GM18870 (cell line): Measurements from ENCODE around the gene SLBP.

Experiments used
- ATAC-seq: cut with Tn5 transposase; IDR thresholded peaks from one replicate; pipeline ENCODE4 v1.9.1; 2021; ENCODE audit warnings: moderate library complexity; ENCODE audit not compliant: unreplicated experiment

The SLBP gene

DNA sequence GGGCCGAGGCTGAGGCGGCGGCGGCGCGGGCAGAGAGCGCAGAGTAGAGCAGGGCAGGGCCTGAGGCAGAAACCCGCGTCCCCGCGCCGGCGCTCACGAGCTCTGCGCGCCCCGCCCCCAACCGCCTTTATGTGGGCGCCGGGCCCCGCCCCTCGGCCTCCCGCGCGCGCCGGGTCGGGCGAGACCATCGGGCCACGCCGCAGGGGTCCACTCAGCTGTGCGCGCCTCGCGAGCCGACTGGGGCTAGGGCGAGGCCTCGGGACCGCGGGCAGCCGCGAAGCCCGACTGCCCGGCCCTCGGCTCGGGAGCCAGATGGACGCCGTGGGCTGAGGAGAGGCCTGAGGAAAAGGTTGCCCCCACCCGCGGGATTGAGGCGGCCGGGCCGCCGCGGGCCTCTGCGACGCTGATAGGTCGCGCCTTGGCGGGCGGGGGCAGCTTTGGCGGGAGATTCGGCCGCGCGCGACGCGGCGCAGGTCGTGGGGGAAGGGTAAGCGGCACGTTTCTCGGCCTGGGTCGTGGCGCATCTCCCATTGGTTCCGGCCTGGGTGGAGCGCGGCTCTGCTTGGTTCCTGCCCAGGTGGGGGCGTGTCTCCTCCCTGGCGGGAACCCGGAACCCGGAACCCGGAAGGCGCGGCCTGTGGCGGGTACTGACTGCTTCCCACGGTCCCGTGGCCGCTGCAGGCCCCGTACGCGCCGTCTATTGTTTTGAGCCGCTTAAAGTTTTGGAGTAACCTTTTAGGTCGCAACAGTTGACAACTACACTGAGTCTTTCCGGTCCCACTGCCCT is at the start of gene SLBP:
TSS of gene SLBP (minus strand) at position 104 of the 787 bp plus-strand sequence. CDS start 131 bp downstream, outside the sequence.
- peak; percentile 54 for ATAC-seq

GRCh38 chr4:1761130-1761689 is 49.1 kb upstream of the SLBP start:
- ATAC-seq = no peak

DNA sequence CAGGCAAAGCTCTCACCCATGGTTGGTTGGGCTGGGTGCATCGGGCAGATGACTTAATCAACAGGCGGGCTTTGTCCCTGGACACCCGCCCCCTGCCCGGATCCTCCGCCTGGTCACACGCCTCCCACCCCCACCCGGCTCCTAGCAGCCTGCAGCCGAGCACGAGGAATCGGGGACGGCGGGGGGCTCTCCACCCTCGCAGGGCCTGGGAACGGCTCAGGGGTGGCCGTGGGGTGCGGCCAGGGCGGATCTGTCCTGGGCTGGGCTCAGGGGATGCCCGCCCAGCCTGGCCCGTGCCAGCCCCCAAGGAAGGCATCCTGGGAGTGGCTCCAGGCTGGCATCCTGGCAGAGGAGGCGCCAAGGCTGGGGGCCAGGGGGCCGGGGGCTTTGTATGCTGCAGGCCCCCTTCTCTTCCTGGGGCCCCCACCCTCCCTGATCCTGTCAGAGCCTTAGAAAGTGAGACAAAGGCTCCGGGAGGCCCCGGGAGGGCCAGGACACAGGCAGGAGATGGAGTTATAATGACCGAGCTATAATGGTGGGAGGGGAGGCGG is 48.5 kb upstream of the SLBP start:
- no peak for ATAC-seq

DNA sequence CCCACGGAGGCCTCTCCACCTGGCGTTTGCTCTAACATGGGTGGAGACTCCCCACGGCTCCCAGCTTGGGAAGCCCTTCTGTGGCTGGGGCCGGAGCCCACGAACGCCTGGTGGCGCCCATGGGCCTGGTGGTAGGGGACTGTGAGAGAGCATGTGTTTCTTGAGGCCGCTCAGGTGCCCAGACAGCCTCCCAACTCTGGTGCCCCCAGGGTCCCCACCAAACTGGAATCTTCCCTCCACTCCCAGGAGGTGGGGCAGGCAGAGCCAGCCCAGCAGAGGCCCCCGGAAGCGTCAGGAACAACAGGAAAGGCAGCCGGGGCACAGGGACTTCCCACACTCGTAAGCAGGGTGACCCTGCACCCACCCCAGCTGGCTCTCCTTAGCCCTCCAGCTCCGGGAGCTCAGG is 47.7 kb upstream of the SLBP start:
- ATAC-seq = no peak

DNA sequence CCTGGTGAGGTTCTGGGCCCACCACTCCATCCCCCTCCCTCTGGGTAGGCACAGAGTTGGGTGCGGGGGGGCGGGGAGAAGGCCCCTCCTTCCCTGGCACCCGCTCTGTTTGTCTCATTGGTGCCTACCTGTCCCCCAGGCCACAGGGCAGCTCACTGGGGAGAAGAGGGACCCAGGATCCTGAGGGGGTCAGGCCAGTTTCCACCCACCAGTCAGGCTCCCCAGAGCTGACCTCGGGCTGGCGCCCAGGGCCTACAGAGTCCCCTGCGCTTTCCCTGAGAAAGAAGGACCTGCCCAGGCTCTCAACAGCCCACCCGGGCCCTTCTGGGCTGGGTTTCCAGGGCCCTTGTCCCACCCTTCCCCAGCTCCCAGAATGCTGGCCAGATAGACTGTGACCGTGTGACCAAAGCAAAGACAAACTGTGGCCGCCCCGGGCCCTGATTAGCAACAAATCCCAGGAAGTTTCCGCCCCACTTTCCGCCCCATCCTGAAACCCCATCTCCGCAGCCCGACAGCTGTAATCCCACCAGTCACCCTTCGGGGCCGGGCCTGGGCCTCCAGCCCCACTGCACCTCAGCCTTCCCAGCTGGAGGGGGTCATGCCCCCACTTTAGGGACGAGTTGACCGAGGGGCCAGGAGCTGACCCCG is 47.2 kb upstream of the SLBP start:
- ATAC-seq = no peak

GRCh38 chr4:1758306-1759121 is 46.4 kb upstream of the SLBP start:
- no peak for ATAC-seq

GRCh38 chr4:1757836-1758235 is 45.7 kb upstream of the SLBP start:
- ATAC-seq = no peak

DNA sequence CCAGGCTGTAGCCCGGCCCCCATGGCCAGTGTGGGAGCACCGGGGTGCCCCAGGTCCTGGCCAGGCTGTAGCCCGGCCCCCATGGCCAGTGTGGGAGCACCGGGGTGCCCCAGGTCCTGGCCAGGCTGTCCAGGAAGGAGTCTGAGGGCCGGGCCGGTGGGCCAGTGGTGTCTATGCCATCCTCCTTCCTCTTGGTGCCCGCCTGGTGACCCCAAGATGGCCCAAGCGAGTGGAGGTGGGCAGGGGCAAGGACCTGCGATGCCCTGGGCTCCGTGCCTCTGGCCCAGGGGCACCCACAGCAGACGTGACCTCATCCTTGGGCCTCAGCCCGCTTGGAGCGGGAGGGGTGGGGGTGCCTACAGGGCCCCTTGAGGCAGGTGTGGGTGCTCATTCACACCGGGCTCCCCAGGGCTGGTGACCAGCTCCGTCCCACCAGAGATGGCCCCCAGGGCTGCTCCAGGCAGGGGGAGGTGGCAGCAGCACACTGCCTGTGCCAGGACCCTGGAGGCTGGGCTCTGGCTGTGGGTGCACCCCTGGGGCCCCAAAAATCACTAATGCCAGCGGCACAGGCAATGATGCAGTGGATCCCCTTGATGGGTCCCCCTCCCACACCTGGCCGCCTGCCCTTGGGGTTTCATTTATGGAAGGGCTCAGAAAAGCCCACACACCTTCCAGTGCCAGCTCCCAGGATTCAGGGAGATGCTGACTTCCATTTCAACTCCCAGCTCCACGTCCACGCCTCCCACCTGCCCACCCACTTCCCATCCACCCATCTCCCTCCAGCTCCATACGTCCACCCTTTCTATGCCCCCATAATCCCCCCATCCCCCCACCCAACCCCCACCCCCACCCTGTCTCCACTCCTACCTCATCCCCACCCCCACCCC is 45.0 kb upstream of the SLBP start:
- no peak for ATAC-seq

DNA sequence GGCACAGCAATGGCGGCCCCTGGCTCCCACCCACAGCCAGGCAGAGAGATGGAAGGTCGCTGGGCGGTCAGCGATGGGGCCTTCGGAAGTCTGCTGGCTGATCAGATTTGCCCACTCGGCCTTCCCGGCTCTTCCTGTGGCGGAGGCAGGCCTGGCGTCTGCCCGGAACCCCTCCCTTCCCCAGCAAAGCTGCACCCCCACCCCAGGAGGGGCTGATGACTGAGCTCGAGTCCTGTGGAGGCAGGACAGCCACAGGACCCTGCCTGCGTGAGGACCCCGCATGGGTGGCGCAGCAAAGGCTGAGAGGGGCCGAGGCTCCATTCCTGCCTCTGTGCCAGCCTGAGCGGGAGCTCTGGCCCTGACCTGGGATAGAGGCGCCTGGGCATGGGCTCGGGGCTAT is 44.0 kb upstream of the SLBP start:
- no peak for ATAC-seq

- ATAC-seq = no peak
Measured at GRCh38 chr4:1755297-1755696, 43.2 kb upstream of the SLBP start.

GRCh38 chr4:1754336-1754735 is 42.2 kb upstream of the SLBP start:
- no peak for ATAC-seq

DNA sequence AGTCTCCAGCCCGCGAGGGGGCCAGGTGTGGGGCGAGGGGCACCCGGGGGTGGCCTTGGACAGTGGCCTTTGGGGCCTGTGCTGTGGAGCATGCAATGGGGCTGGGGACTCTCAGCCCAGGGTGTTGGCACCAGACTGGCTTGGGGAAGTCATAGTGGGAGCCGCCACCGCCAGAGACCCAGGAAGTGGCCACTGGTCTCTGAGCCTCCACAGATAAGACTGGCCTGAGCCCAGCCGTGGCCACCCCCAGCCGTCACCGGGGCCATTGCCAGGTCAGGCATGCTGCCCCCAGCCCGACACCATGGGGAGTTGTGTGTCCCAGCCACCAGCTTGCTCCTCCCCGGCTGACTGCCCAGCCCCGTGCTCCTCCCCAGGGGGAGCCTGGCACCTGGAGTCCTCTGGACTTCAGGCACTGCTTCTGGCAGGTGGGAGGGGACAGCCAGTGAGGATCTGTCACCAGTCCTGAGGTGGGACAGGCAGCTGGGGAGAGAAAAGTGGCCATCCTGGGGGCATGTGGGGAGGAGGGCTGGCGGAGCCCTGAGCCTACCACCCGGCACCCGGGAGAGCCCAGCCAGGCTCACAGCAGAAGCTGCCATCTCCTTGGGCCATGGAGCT is 41.7 kb upstream of the SLBP start:
- no peak for ATAC-seq

DNA sequence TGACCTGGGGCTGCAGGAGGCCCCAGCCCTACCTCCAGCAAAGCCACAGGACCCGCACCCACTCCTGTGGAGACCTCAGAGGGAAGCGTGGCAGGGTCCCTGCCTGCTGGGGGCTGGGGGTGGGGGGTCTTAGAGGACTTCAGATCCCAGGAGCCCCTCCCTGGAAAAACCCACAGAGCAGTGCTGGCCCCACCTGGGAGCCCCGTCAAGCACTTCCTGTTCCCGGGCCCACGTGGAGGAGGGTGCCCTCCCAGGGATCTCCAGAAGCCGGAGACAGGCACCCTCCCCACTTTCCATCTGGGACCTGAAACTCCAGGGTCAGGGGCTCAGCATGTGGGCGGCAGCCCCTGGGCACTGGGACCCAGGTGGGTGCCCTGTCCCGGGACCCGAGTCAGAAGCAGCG is 41.2 kb upstream of the SLBP start:
- ATAC-seq = no peak

DNA sequence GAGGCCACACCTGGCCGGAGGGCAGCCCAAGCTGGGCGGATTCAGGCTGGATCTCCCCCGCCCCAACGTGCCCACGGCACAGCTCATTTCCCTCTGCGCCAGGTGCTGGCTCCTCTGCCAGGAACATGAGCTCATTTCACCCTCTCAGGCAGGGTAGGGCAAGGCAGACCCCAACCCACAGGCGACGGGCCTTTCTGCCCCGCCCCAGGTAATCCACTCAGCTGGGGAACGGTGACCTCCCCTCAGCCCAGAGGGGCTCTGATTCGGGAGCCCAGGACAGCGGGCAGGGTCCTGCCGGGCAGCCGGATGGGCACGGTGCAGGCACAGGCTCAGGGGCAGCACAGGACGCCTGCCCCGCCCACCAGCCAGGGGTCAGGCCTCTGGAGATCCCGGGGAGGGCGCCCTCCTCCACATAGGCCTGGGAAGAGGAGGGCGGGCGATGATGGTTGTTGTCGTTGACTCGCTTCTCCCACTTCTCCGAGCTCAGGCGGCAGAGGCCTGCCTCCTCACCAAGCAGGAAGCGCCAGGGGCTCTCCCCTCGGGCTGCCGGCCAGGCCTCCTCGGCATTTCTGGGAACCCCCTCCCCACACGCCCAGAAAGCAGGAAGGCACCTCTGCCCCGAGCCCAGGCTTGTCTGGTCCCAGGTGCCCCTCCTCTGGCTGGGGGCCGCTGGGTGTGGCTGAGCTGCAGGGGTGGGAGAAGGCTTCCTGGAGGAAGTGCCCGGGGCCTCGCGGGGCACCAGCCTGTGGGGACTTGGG is 40.3 kb upstream of the SLBP start:
- ATAC-seq = no peak

DNA sequence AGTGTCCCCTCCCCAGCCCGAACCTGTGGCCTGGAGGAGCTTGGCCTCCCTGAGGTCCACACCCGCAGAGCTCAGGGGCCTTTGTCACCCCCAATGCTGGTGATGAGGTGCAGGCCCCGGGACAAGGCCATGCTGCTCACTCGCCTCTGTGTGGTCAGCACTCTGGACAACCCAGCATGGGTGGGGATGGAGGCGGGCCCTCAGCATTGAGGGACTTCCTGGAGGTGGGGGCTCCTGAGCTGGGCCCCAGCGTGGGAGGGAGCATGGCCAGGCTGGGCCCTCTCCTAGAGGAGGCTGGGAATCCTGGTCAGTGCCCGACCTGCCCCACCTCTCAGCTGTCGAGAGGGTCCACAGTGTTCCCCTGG is 39.8 kb upstream of the SLBP start:
- ATAC-seq = no peak

GRCh38 chr4:1751155-1751918 is 39.2 kb upstream of the SLBP start:
- no peak for ATAC-seq

GRCh38 chr4:1750381-1751154 is 38.4 kb upstream of the SLBP start:
- no peak for ATAC-seq

GRCh38 chr4:1749826-1750225 is 37.7 kb upstream of the SLBP start:
- no peak for ATAC-seq
